ENCODE results near the gene RAMP1. TPM values are rescaled to one million over a fixed set of nuclear protein-coding genes. Genes with fewer than 3 reads are reported as not detected.

Gene RAMP1
- total and polyA plus RNA-seq, 2 donors (not counting 1 experiment from before 2014, with no cell fraction given) = 15.7 TPM; not detected in 1

DNA sequence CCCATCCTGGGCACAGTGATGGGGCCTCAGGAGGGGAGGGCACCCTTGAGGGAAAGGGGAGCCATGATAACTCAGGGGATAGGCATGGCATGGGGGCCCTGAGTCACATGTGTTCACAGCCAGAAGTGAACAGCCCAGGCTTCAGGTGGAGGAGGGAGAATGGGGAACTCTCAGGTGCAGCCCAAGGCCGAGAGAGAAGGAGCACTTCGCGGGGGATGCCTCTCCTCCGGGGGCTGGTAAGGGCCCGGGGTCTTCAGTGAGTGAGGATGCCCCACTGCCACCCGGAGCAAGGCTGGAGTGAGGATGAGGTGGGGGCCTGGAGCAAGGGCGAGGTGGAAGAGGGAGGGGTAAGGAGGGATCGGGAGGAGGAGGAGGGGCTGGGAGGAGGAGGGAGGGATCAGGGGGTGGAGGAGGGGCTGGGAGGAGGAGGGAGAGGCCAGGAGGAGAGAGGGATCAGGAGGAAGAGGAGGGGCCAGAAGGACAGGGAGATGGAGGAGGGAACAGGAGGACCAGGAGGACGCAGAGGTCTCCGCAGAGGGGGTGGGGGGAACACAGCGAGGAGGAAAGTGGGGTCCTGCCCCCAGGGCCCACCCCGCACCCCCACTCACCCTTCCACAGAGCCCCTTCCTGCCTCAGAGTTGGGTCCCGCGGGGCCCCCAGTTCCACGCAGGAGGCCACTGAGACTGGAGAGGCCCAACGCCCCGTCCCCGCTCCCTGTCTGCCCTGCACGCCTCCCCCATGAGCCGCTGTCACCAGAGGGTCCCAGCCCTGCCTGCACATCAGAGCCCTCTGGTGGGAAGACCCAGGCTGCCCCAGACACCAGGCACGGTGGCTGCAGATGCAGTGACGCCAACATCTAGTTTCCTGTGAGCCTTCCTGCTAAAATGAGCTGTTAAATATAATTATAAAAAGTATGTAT, 42.8 kb downstream of the RAMP1 start:
- peak overlapping the region; percentile 63 for H3K4me3 Mint-ChIP-seq
- TF ChIP-seq, protein P1, sequence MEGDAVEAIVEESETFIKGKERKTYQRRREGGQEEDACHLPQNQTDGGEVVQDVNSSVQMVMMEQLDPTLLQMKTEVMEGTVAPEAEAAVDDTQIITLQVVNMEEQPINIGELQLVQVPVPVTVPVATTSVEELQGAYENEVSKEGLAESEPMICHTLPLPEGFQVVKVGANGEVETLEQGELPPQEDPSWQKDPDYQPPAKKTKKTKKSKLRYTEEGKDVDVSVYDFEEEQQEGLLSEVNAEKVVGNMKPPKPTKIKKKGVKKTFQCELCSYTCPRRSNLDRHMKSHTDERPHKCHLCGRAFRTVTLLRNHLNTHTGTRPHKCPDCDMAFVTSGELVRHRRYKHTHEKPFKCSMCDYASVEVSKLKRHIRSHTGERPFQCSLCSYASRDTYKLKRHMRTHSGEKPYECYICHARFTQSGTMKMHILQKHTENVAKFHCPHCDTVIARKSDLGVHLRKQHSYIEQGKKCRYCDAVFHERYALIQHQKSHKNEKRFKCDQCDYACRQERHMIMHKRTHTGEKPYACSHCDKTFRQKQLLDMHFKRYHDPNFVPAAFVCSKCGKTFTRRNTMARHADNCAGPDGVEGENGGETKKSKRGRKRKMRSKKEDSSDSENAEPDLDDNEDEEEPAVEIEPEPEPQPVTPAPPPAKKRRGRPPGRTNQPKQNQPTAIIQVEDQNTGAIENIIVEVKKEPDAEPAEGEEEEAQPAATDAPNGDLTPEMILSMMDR (IDR thresholded peaks at IDR 0.05) = no peak
- no peak for TF ChIP-seq EZH2 (IDR thresholded peaks at IDR 0.05; ENCODE audit: borderline replicate concordance, insufficient read depth, low read depth, low read length, poor library complexity, severe bottlenecking)
- H3K27ac ChIP-seq (ENCODE audit: low read length in 2 of 2) = no peak overlapping the region
- peaks cover 19 to 24% of the 10 kb centered on the region in 2 donors for H3K4me1 ChIP-seq (ENCODE audit: control insufficient read depth in 2 of 2, insufficient read depth in 2 of 2, low read length in 2 of 2)
- no peak overlapping the region for H2AFZ ChIP-seq (ENCODE audit: insufficient read depth, low read depth, low read length, poor library complexity, severe bottlenecking)
- no peaks in the 10 kb centered on the region for H3K27me3 ChIP-seq (replicated peaks in 1 of 4; ENCODE audit: control extremely low read depth in 1 of 4, control insufficient read depth in 3 of 4, insufficient read depth in 4 of 4, low read length in 3 of 4)
- no peaks in the 10 kb centered on the region for H3K9me3 Mint-ChIP-seq (ENCODE audit: insufficient read depth)
- peaks cover 0 to 4% (median 2%) of the 10 kb centered on the region in 3 donors for H3K9me3 ChIP-seq (ENCODE audit: control extremely low read depth in 1 of 3, control insufficient read depth in 2 of 3, insufficient read depth in 1 of 3, low read length in 2 of 3)
- no peaks in the 10 kb centered on the region for H3K36me3 ChIP-seq (replicated peaks in 1 of 2; ENCODE audit: control extremely low read depth in 1 of 2, control insufficient read depth in 1 of 2, extremely low read depth in 1 of 2, insufficient read depth in 2 of 2, low read length in 1 of 2)
- no peaks in the 10 kb centered on the region for H4K20me1 ChIP-seq (ENCODE audit: control insufficient read depth, insufficient read depth, low read length, poor library complexity, severe bottlenecking)
- no peak overlapping the region for H3K4me2 ChIP-seq (replicated peaks; ENCODE audit: low read depth, low read length, poor library complexity, severe bottlenecking)
- H3K79me2 ChIP-seq (ENCODE audit: control insufficient read depth, insufficient read depth, low read length) = no peaks in the 10 kb centered on the region
- ATAC-seq (ENCODE audit: low read depth) (no peak), DNase-seq (no peak)
- peaks cover 57% of the 10 kb centered on the region for H3K4me1 Mint-ChIP-seq
- H3K4me3 ChIP-seq (ENCODE audit: control extremely low read depth in 1 of 5, extremely low read depth in 1 of 5, insufficient read depth in 1 of 5, low read depth in 2 of 5, low read length in 4 of 5) = no peak overlapping the region
- ChIA-PET CTCF (interaction anchor here (0.6 to 3.1 kb wide), 2 partner anchors 21 to 40 kb away, joined by 5 to 17 read pairs; no protein-coding TSS in a partner anchor), POLR2A (interaction anchor here (1.6 kb wide), 1 partner anchor 19 kb away, joined by 5 read pairs; no protein-coding TSS in a partner anchor)
- H3K27me3 Mint-ChIP-seq = no peaks in the 10 kb centered on the region
- intact Hi-C loops (cut with micrococcal nuclease) = no loop called here
- peak overlapping the region; percentile 65 for H3K27ac Mint-ChIP-seq
- no peak overlapping the region for H3K9ac ChIP-seq (ENCODE audit: low read length)
- WGBS (ENCODE audit: insufficient coverage) = 67% methylated on average over 10 of the region's 22 CpGs

Measured in B cell (primary cell).